ENCODE measurements around the gene FIP1L1. TPM values are rescaled to one million over a fixed set of nuclear protein-coding genes. Genes with fewer than 3 reads are reported as not detected.

Gene FIP1L1
- total RNA-seq, 1 experiment from 2014 or later: 47.6 TPM

DNA sequence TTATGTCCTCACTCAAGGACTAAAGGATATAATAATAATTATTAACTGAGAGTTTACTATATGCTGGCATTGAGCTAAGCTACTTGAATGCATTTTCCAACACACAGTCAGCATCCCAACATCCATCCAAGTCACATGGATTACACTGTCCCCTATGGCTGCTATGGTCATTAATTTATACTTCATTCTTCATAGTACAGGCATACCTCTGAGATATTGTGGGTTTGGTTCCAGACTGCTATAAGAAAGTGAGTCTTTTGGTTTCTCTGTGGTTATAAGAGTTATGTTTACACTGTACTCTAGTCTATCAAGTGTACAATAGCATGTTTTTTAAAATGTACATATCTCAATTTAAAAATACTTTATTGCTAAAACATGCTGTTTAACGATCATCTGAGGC, 124.7 kb downstream of the FIP1L1 start:
- no peaks in the 10 kb centered on the region for H3K9me3 Mint-ChIP-seq
- CTCF ChIA-PET: no interaction called here
- DNase-seq (ENCODE audit: low spot score) (no peak), ATAC-seq (no peak)
- H3K4me1 Mint-ChIP-seq: peaks cover 12% of the 10 kb centered on the region
- H3K27me3 Mint-ChIP-seq (ENCODE audit: low read depth): no peaks in the 10 kb centered on the region
- TF ChIP-seq ZNF671 (CRISPR knock-in tag; IDR thresholded peaks at IDR 0.05) (no peak), TEAD1 (CRISPR knock-in tag; IDR thresholded peaks at IDR 0.05) (no peak), ERG (CRISPR knock-in tag; IDR thresholded peaks at IDR 0.05) (no peak), EMX1 (CRISPR knock-in tag; IDR thresholded peaks at IDR 0.05) (no peak), ZBTB43 (CRISPR knock-in tag; IDR thresholded peaks at IDR 0.05) (no peak), MYBL2 (CRISPR knock-in tag; IDR thresholded peaks at IDR 0.05) (no peak), JAZF1 (CRISPR knock-in tag; IDR thresholded peaks at IDR 0.05) (no peak), ZNF416 (CRISPR knock-in tag; IDR thresholded peaks at IDR 0.05) (no peak), TEAD4 (CRISPR knock-in tag; IDR thresholded peaks at IDR 0.05) (no peak), KAT7 (CRISPR knock-in tag; IDR thresholded peaks at IDR 0.05; ENCODE audit: borderline replicate concordance) (no peak), OVOL2 (CRISPR knock-in tag; IDR thresholded peaks at IDR 0.05; ENCODE audit: borderline replicate concordance) (no peak), ATF1 (CRISPR knock-in tag; IDR thresholded peaks at IDR 0.05) (no peak)
- TF ChIP-seq, protein P1, sequence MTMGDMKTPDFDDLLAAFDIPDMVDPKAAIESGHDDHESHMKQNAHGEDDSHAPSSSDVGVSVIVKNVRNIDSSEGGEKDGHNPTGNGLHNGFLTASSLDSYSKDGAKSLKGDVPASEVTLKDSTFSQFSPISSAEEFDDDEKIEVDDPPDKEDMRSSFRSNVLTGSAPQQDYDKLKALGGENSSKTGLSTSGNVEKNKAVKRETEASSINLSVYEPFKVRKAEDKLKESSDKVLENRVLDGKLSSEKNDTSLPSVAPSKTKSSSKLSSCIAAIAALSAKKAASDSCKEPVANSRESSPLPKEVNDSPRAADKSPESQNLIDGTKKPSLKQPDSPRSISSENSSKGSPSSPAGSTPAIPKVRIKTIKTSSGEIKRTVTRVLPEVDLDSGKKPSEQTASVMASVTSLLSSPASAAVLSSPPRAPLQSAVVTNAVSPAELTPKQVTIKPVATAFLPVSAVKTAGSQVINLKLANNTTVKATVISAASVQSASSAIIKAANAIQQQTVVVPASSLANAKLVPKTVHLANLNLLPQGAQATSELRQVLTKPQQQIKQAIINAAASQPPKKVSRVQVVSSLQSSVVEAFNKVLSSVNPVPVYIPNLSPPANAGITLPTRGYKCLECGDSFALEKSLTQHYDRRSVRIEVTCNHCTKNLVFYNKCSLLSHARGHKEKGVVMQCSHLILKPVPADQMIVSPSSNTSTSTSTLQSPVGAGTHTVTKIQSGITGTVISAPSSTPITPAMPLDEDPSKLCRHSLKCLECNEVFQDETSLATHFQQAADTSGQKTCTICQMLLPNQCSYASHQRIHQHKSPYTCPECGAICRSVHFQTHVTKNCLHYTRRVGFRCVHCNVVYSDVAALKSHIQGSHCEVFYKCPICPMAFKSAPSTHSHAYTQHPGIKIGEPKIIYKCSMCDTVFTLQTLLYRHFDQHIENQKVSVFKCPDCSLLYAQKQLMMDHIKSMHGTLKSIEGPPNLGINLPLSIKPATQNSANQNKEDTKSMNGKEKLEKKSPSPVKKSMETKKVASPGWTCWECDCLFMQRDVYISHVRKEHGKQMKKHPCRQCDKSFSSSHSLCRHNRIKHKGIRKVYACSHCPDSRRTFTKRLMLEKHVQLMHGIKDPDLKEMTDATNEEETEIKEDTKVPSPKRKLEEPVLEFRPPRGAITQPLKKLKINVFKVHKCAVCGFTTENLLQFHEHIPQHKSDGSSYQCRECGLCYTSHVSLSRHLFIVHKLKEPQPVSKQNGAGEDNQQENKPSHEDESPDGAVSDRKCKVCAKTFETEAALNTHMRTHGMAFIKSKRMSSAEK (CRISPR knock-in tag; IDR thresholded peaks at IDR 0.05; ENCODE audit: borderline replicate concordance): no peak
- TF ChIP-seq, protein P2, sequence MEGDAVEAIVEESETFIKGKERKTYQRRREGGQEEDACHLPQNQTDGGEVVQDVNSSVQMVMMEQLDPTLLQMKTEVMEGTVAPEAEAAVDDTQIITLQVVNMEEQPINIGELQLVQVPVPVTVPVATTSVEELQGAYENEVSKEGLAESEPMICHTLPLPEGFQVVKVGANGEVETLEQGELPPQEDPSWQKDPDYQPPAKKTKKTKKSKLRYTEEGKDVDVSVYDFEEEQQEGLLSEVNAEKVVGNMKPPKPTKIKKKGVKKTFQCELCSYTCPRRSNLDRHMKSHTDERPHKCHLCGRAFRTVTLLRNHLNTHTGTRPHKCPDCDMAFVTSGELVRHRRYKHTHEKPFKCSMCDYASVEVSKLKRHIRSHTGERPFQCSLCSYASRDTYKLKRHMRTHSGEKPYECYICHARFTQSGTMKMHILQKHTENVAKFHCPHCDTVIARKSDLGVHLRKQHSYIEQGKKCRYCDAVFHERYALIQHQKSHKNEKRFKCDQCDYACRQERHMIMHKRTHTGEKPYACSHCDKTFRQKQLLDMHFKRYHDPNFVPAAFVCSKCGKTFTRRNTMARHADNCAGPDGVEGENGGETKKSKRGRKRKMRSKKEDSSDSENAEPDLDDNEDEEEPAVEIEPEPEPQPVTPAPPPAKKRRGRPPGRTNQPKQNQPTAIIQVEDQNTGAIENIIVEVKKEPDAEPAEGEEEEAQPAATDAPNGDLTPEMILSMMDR (IDR thresholded peaks at IDR 0.05): no peak
- POLR2A ChIA-PET: no interaction called here
- H3K4me3 Mint-ChIP-seq: no peak overlapping the region
- no peaks in the 10 kb centered on the region for H3K36me3 Mint-ChIP-seq
- H3K27ac Mint-ChIP-seq: no peak overlapping the region

DNA sequence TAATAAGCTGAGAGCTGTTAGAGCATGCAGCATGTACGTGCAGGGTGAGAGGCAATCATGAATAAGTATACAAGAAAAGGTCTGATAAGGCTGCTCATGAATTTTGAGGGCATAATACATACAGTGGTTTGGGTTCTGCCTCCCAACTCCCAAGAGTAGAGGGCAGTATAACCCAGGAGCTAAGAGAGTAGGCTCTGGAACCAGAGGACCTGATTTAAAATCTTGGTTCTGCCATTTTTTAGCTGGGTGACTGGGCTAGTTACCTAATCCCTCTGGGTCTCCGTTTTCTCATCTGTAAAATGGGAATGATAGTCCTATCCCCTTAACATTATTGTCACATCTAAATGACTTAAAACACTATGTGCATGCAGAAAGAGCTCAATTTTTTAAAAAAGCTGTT, 128.5 kb downstream of the FIP1L1 start:
- H3K9me3 Mint-ChIP-seq: no peaks in the 10 kb centered on the region
- H3K4me3 Mint-ChIP-seq: no peak overlapping the region
- no peaks in the 10 kb centered on the region for H3K36me3 Mint-ChIP-seq
- no peaks in the 10 kb centered on the region for H3K4me1 Mint-ChIP-seq
- ChIA-PET CTCF (interaction anchor here (0.6 to 1.8 kb wide), 9 partner anchors 9 to 728 kb away, joined by 3 to 5 read pairs (median 4); no protein-coding TSS in a partner anchor), POLR2A (no interaction called here)
- DNase-seq (ENCODE audit: low spot score) (no peak), ATAC-seq (peak; percentile 65; the same call in 1 of the 2 replicates)
- no peak overlapping the region for H3K27ac Mint-ChIP-seq
- no peaks in the 10 kb centered on the region for H3K27me3 Mint-ChIP-seq (ENCODE audit: low read depth)
- TF ChIP-seq RORB (CRISPR knock-in tag; IDR thresholded peaks at IDR 0.05) (no peak), E2F4 (CRISPR knock-in tag; IDR thresholded peaks at IDR 0.05; ENCODE audit: borderline replicate concordance, low read depth) (no peak), KAT7 (CRISPR knock-in tag; IDR thresholded peaks at IDR 0.05; ENCODE audit: borderline replicate concordance) (no peak), ZNF121 (CRISPR knock-in tag; IDR thresholded peaks at IDR 0.05) (no peak), E2F5 (CRISPR knock-in tag; IDR thresholded peaks at IDR 0.05) (no peak), TEAD4 (CRISPR knock-in tag; IDR thresholded peaks at IDR 0.05) (no peak), ELF4 (CRISPR knock-in tag; IDR thresholded peaks at IDR 0.05; ENCODE audit: low read depth) (no peak), ATF1 (CRISPR knock-in tag; IDR thresholded peaks at IDR 0.05) (no peak)
- TF ChIP-seq, protein P3, sequence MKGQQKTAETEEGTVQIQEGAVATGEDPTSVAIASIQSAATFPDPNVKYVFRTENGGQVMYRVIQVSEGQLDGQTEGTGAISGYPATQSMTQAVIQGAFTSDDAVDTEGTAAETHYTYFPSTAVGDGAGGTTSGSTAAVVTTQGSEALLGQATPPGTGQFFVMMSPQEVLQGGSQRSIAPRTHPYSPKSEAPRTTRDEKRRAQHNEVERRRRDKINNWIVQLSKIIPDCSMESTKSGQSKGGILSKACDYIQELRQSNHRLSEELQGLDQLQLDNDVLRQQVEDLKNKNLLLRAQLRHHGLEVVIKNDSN (CRISPR knock-in tag; IDR thresholded peaks at IDR 0.05): no peak
- TF ChIP-seq, protein P2 (IDR thresholded peaks at IDR 0.05): no peak
- TF ChIP-seq, protein P4, sequence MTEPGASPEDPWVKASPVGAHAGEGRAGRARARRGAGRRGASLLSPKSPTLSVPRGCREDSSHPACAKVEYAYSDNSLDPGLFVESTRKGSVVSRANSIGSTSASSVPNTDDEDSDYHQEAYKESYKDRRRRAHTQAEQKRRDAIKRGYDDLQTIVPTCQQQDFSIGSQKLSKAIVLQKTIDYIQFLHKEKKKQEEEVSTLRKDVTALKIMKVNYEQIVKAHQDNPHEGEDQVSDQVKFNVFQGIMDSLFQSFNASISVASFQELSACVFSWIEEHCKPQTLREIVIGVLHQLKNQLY (CRISPR knock-in tag; IDR thresholded peaks at IDR 0.05): no peak

All from WTC11 (cell line).